Measurements from ENCODE around the gene CNKSR3. TPM values are rescaled to one million over a fixed set of nuclear protein-coding genes. Genes with fewer than 3 reads are reported as not detected.

The CNKSR3 gene
- total and polyA plus RNA-seq, 2 of the 8 experiments (the other 6 are each of a cell fraction or from before 2014, with no cell fraction given): 1.2 to 6.2 TPM

DNA sequence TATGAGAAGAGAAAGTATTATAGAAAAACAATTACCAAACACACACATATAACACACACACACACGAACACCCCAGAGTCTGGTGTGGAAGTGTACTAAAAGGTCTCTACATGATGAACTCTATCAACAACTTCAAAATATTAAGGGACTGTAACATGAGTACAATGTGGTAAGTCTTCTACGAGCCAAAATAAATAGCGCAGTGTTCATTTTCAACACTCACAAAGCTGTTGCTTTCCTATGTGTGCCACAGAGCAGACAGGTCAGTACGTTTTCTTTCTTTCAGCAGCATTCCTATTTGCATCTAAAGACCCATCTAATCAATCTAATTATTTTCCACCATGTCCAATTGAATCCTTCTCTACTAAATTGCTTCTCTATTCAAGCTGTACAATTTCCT is 12.1 kb upstream of the CNKSR3 start:
- no peak overlapping the region for H3K4ac ChIP-seq (replicated peaks; ENCODE audit: insufficient read length, low read depth, low read length)
- H2BK20ac ChIP-seq (ENCODE audit: low read length): no peak overlapping the region
- POLR2A ChIA-PET (ENCODE audit: partially characterized antibody): no interaction called here
- no peak overlapping the region for H2BK120ac ChIP-seq (replicated peaks; ENCODE audit: low read depth, low read length)
- no peaks in the 10 kb centered on the region for H3K79me1 ChIP-seq (ENCODE audit: low read depth, low read length)
- H3K4me3 ChIP-seq (ENCODE audit: extremely low read depth in 1 of 4, insufficient read depth in 2 of 4, low read depth in 3 of 4, low read length in 4 of 4): no peak overlapping the region
- H3K36me3 ChIP-seq (ENCODE audit: control insufficient read depth in 2 of 4, insufficient read depth in 4 of 4, low read length in 3 of 4): no peaks in the 10 kb centered on the region
- no peak overlapping the region for H3K27ac ChIP-seq (ENCODE audit: low read depth, low read length)
- H2BK15ac ChIP-seq (ENCODE audit: low read length): no peak overlapping the region
- H4K5ac ChIP-seq (ENCODE audit: insufficient read length, low read depth, low read length): no peak overlapping the region
- no peak overlapping the region for H2BK5ac ChIP-seq (ENCODE audit: low read depth, low read length)
- no peak overlapping the region for H3K9ac ChIP-seq (replicated peaks in 1 of 4; ENCODE audit: extremely low read depth in 1 of 4, low read depth in 3 of 4, low read length in 3 of 4)
- no peak overlapping the region for H2BK12ac ChIP-seq (ENCODE audit: low read depth, low read length)
- no peak overlapping the region for H3K23ac ChIP-seq (ENCODE audit: insufficient read length)
- no peaks in the 10 kb centered on the region for H3K27me3 ChIP-seq (replicated peaks in 1 of 4; ENCODE audit: control insufficient read depth in 3 of 4, extremely low read depth in 1 of 4, insufficient read depth in 3 of 4, low read length in 3 of 4)
- no peaks in the 10 kb centered on the region for H3K23me2 ChIP-seq (ENCODE audit: low read depth, low read length)
- WGBS, 2 experiments (ENCODE audit: extremely low coverage in 1 of 2, insufficient coverage in 1 of 2, insufficient read length in 1 of 2, insufficient replicate concordance in 2 of 2, low coverage in 1 of 2, low lambda C conversion rate in 2 of 2, missing lambda C conversion rate in 1 of 2): 90% methylated on average over 4 of the region's 4 CpGs; no CpG with 5 or more reads in 1 of the 2 experiments
- no peak overlapping the region for H3K56ac ChIP-seq (replicated peaks; ENCODE audit: insufficient read length, low read depth, low read length)
- H3K4me1 ChIP-seq (replicated peaks in 1 of 4; ENCODE audit: control insufficient read depth in 3 of 4, insufficient read depth in 4 of 4, low read length in 3 of 4): peaks cover 0 to 4% (median 3%) of the 10 kb centered on the region in 4 experiments; a peak in 4 of 7 replicates
- no peak overlapping the region for H3K4me2 ChIP-seq (ENCODE audit: insufficient read depth in 1 of 2, low read depth in 2 of 2, low read length in 2 of 2)
- no peak for FAIRE-seq
- H3K18ac ChIP-seq (ENCODE audit: extremely low read depth, low read length): no peak overlapping the region
- no peak overlapping the region for H4K8ac ChIP-seq (ENCODE audit: extremely low read depth, insufficient read depth, low read length)
- no peak overlapping the region for H3K14ac ChIP-seq (ENCODE audit: insufficient read length)
- H3K79me2 ChIP-seq (ENCODE audit: control insufficient read depth in 1 of 2, insufficient read depth in 2 of 2, low read length in 2 of 2): no peaks in the 10 kb centered on the region
- H3K9me3 ChIP-seq (ENCODE audit: insufficient read depth in 2 of 2, low read depth in 1 of 2, low read length in 1 of 2): no peaks in the 10 kb centered on the region
- no peak for DNase-seq (ENCODE audit: low read depth in 1 of 2, low spot score in 2 of 2)
- no peak for TF ChIP-seq SP2 (IDR thresholded peaks at IDR 0.05; ENCODE audit: low read length)
- no peak for TF ChIP-seq CHD1 (IDR thresholded peaks at IDR 0.05; ENCODE audit: low read depth, low read length)
- TF ChIP-seq CREB1 (IDR thresholded peaks at IDR 0.05): no peak
- TF ChIP-seq YY1 (IDR thresholded peaks at IDR 0.05; ENCODE audit: low read depth, low read length): no peak
- TF ChIP-seq TBP (IDR thresholded peaks at IDR 0.05; ENCODE audit: low read depth, low read length): no peak
- TF ChIP-seq JUND (IDR thresholded peaks at IDR 0.05; ENCODE audit: low read length): no peak
- TF ChIP-seq, protein P1, sequence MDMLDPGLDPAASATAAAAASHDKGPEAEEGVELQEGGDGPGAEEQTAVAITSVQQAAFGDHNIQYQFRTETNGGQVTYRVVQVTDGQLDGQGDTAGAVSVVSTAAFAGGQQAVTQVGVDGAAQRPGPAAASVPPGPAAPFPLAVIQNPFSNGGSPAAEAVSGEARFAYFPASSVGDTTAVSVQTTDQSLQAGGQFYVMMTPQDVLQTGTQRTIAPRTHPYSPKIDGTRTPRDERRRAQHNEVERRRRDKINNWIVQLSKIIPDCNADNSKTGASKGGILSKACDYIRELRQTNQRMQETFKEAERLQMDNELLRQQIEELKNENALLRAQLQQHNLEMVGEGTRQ (IDR thresholded peaks at IDR 0.05; ENCODE audit: low read length): no peak
- TF ChIP-seq TEAD4 (IDR thresholded peaks at IDR 0.05; ENCODE audit: low read depth, low read length): no peak
- no peaks in the 10 kb centered on the region for H4K20me1 ChIP-seq (replicated peaks in 1 of 2; ENCODE audit: control insufficient read depth in 1 of 2, insufficient read depth in 2 of 2, low read length in 2 of 2)
- H2AK5ac ChIP-seq (ENCODE audit: low read depth, low read length): no peak overlapping the region
- H4K91ac ChIP-seq (replicated peaks; ENCODE audit: insufficient read length, low read length): no peak overlapping the region
- H2AFZ ChIP-seq (ENCODE audit: low read length): no peak overlapping the region
- CTCF ChIA-PET (ENCODE audit: partially characterized antibody): interaction anchor here (0.5 kb wide), 1 partner anchor 29 kb away, joined by 3 read pairs; no protein-coding TSS in a partner anchor
